GM19238 (cell line): ENCODE results near the gene PCSK5.
"Not testable (repeated sequence)": the region's sequence is repeated elsewhere in the genome, so short reads cannot be mapped to it uniquely, and the experiment has no call there.

Experiments used
- DNase-seq: peaks from one replicate; pipeline ENCODE4 v3.0.0; 2011; ENCODE audit warnings: low spot score; ENCODE audit not compliant: insufficient read length

PCSK5 gene

GRCh38 chr9:76067696-76068095 lies 177.2 kb downstream of the PCSK5 start:
- no peak for DNase-seq

GRCh38 chr9:76077537-76077936 lies 187.1 kb downstream of the PCSK5 start:
- no peak for DNase-seq

DNA sequence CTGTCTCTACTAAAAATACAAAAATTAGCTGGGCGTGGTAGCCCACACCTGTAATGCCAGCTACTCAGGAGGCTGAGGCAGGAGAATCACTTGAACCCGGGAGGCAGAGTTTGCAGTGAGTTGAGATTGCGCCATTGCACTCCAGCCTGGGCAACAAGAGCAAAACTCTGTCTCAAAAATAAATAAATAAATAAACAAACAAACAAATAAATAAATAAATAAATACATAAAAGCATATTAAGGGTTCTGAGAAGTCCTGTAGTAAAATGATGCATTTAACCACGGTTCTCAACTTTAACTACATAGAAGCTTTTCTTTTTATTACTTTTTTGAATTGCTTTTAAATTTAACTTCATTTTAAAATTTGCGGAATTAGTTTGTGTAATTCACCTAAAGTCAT lies 190.8 kb downstream of the PCSK5 start:
- DNase-seq = not testable (repeated sequence)

GRCh38 chr9:76082057-76082456 lies 191.6 kb downstream of the PCSK5 start:
- no peak for DNase-seq

DNA sequence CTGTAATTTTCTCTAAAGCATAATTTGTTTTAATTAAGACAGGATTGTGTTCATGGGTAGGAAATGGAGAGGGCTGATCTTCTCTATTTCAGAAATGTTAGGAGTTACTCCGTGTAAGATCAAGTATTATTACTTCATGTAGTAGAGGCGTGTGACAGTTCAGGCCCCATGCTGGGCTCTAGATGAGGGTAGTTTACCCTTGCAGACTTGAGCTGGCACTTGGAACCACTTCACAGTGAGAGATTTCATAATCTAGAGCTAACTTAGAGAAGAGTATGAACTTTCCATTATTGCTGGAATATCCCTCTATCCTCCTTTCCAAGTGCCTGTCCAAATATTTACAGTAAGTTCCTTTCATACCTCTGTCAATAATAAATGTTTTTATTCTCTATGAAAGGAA lies 195.1 kb downstream of the PCSK5 start:
- DNase-seq = no peak

- DNase-seq = no peak
Observed at GRCh38 chr9:76086539-76086938, 196.1 kb downstream of the PCSK5 start.

GRCh38 chr9:76087976-76088375 lies 197.5 kb downstream of the PCSK5 start:
- no peak for DNase-seq

GRCh38 chr9:76090330-76090729 lies 199.9 kb downstream of the PCSK5 start:
- DNase-seq = no peak

DNA sequence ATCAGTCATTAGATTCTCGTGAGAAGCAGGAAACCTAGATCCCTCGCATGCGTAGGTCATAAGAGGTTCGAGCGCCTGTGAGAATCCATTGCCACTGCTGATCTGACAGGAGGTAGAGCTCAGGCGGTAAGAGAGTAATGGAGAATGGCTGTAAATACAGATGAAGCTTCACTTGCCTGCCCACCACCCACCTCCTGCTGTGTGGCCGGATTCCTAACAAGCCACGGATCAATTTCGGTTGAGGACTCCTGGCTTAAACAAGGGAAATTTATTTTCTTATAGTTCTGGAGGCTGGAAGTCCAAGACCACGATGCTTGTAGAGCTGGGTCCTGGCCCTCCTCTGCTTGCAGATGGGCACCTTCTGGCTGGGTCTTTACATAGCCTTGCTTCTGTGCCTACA lies 200.4 kb downstream of the PCSK5 start:
- no peak for DNase-seq

DNA sequence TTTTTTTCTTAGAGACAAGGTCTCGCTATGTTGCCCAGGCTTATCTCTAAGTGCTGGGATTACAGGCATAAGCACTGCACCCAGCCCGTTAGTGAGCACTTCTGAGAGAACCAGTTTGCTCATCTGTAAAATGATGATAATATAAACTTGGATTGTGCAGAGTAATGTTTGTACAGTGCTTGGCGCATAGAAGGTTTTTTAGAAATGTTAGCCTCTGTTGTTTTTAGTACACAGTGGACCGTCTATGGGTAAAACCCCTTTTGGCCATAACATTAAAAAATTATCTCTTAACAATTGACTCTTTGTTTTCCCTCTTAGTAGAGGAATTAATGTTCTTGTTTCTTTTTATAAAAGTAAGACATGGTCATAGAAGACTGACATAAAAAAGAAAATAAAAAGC lies 202.1 kb downstream of the PCSK5 start:
- DNase-seq = no peak

DNA sequence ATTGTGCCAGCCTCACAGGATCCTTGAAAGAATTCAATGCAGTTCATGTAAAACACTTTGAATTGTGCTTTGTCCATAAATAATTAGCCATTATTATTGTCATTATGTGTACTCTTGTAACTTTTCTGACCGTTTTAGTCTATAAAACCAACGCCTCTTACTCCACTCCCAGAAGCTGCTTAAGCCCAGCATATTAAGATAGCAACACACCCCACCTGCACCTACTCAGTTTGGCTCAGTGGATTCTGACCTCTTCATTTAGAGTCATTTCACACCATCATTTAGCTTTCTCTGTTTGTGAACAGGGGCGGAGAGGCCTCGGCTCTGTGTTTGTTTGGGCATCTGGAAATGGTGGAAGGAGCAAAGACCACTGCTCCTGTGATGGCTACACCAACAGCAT lies 205.1 kb downstream of the PCSK5 start:
- DNase-seq = no peak

DNA sequence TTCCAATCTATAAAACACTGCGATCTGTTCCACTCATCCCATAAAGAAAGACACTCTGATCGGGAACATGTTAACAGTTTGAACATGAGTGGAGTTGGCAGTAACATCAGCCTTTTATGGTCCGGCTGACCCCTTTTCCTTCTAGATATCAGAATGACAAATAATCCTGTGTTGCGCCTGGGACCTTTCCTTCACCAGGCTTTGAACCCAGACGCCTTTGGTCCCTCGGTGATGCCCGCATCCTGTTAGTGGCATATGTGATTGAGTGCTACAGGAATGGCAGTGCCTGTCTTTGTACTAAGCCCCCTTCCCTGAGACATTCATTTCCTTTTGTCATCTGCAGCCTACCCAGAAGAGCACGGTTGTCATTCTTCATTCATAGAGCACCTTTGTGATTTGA lies 209.0 kb downstream of the PCSK5 start:
- no peak for DNase-seq

GRCh38 chr9:76101075-76101474 lies 210.6 kb downstream of the PCSK5 start:
- DNase-seq = no peak

GRCh38 chr9:76101491-76101890 lies 211.0 kb downstream of the PCSK5 start:
- no peak for DNase-seq

GRCh38 chr9:76101947-76102346 lies 211.5 kb downstream of the PCSK5 start:
- no peak for DNase-seq

GRCh38 chr9:76103531-76104315 lies 213.2 kb downstream of the PCSK5 start:
- no peak for DNase-seq

- DNase-seq = no peak
Observed at GRCh38 chr9:76107482-76107881, 217.0 kb downstream of the PCSK5 start.

DNA sequence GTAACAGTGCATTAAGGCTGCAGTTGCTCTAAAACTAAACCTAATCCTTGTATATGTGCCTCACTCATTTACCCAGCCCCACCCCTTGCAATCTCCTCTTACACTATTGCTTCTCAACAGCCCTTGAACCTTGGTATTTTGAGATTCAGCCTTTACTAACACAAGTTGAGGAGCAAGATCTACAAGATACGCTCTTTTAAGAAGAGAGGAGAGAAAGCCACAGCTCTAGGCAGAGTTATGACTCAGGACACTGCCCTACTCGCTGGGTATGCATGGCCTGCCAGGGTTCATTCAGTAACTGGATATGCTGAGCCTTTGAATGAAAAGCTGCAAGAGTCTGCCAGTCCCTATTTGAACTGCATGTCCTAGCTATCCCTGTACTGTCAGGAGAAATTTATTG lies 219.5 kb downstream of the PCSK5 start:
- DNase-seq = no peak

DNA sequence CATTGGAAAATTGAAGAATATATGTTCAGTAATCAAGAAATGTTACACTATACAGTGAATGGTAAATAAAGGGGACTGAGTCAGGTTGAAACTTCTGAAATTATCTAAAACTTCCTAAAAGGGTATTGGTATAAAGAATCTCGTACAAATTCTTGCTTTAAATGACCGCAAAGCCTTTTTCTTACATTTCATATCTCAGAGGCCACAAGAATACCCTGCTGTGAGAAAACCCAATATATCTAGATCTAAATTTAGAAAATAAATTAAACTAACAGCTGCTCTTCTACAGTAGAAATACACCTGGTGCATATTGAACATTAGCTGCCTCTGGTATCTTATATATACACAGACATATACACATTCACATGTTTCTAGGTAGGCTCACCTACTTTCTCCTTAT lies 221.7 kb downstream of the PCSK5 start:
- DNase-seq = no peak

DNA sequence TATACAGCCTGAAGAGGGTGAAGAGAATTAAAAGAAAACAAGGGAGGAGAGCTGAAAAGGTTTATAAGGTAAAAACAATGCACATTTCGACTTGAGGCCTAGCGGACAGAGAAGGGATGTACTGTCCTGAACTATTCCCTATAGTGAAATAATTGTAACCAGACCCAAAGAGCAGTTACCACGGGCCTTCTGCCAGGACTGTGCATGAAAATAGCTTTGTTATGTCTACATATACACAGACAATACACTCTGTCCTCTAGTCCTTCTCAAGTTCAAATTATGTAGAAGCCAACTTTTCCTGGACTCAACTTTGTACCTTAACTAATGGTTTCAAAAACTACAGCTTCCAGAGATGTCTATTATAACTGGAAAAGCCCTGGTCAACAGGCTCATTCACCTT lies 223.7 kb downstream of the PCSK5 start:
- DNase-seq = no peak

DNA sequence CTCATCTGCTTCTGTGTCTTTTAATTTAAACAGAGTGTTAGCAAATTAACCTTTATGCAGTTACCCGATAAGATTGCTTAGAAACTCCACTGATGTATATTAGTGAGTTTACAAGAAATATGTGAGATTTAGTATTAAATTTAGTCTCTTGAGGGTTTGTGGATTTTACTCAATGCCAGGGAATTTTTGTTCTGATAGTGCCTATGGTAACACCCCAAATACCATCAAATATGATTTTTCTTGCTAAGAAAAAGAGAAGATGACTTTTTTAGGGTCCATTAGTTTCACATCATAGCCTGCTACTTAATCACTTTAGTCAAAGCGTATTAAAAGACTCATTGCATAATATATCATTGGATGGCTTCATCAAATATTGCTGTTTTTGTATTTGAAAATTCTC lies 224.9 kb downstream of the PCSK5 start:
- no peak for DNase-seq

DNA sequence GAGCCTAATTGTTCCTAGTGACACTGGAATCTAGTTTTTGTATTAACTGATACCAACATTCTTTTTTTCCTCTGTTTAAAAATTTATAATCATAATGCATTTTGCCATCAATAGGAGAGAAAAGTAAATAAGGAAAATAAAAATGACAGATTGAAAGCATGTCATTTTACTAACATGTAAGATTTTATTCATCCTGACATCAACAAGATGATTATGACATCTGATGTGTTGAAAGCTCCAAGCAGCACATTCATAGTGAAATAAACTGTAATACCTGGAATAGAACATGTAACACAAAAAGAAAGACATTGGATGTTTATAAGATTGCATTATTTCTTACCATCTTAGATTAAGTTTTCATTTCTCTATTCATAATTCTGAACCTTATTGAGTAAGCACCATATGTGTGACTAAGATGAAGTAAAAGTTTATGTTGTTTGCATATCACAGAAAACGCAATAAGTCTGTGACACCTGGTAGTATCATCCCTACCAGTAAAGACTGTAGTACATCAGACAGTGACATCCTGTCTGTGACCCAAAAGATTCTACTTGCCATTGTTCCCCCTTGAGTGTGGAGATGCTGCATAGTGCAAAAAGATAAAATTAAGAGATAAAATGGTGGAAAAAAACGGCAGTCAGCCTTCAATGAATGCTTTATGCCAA lies 225.6 kb downstream of the PCSK5 start:
- no peak for DNase-seq

DNA sequence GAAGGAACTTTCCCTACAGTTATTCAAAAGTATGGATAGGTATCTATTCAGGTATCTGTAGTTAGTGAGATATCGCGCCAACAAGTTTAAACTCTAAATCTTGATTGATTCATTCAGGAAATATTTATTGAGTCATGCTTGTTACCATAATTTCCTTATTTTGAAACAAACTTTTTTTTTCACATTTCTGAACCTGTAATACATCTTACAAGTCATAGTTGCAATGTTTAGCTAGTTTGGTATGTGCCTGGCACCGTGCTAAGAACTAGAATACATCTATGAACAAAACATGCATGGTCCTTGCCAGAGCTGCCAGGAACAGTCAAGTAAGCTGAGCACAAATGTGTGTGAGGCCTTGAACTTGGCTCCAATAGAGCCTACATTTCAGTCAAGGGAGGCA lies 226.4 kb downstream of the PCSK5 start:
- DNase-seq = no peak
